OCI-LY1 (cell line): ENCODE measurements around the gene TMEM229A.
"Not testable (repeated sequence)": the region's sequence is repeated elsewhere in the genome, so short reads cannot be mapped to it uniquely, and the experiment has no call there.

Experiments
- CTCF ChIP-seq: fragments of 200-600 bp; sonication (generic), shearing (Covaris generic); IDR thresholded peaks from 2 replicates; pipeline ENCODE4 v1.5.1; 2017; ENCODE audit warnings: mild to moderate bottlenecking, antibody characterized with exemption, low read length, moderate library complexity, mixed read lengths
- EZH2 ChIP-seq: fragments of 200-600 bp; sonication (generic), shearing (Covaris generic); IDR thresholded peaks from 2 replicates; pipeline ENCODE4 v1.8.0; 2017; ENCODE audit warnings: borderline replicate concordance, mixed run types, mild to moderate bottlenecking, antibody characterized with exemption, low read length, moderate library complexity, mixed read lengths

DNA sequence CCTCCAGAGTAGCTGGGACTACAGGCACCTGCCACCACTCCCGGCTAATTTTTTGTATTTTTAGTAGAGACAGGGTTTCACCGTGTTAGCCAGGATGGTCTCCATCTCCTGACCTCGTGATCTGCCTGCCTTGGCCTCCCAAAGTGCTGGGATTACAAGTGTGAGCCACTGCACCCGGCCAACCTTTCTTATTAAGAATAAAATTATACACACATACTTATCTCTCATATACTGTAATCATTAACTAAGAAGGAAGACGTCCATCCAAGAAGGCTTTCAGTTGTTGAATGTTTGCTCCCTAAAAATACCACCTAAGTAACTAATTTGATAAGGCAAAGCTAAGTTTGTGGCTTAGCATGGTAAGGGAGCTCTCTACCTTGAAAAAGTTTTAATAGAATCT lies 5.0 kb upstream of the TMEM229A start:
- not testable (repeated sequence) for TF ChIP-seq CTCF, EZH2
